HG03103 (cell line): ENCODE results near the gene GPBP1L1.
"Not testable (repeated sequence)": the region's sequence is repeated elsewhere in the genome, so short reads cannot be mapped to it uniquely, and the experiment has no call there.

Source experiments
- ATAC-seq: cut with Tn5 transposase; IDR thresholded peaks from one replicate; pipeline ENCODE4 v1.9.1; 2021; ENCODE audit warnings: low read depth; ENCODE audit not compliant: unreplicated experiment

Gene GPBP1L1, protein sequence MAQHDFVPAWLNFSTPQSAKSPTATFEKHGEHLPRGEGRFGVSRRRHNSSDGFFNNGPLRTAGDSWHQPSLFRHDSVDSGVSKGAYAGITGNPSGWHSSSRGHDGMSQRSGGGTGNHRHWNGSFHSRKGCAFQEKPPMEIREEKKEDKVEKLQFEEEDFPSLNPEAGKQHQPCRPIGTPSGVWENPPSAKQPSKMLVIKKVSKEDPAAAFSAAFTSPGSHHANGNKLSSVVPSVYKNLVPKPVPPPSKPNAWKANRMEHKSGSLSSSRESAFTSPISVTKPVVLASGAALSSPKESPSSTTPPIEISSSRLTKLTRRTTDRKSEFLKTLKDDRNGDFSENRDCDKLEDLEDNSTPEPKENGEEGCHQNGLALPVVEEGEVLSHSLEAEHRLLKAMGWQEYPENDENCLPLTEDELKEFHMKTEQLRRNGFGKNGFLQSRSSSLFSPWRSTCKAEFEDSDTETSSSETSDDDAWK

DNA sequence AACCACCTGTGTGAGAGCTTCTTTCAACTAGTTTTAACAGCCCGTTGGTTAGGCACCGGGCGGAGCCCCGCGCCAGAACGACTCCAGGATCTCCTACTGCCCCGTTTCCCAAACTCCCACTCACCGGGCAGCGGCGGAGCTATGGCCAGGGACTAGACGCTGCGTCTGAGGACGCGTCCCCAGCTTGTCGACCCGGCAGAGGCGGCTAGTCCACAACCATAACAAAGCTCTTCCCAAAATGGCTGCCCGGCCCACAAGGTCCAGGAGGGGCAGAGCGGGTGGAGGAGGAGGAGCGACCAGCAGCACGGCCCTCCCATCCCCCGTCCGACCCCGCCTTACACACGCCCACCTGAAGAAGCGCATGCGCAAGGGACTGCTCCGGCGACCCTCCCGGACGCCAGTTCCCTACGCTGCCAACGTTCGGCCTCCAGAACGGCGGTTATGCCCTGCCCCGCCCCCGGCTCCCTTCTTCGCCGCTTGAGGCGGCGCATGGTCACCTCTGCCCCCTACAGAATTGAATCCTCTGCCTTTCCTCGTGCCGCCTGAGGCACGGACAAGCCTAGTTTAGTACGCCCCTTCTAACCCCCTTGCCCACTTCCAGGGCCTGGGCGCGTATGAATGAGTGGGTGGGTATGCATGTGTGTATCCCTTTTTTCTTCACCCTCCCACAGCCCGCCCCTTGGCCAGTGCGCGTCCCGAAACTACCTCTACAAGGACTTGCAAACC is at the start of gene GPBP1L1:
GPBP1L1 (minus strand) TSS at position 246 of the 726 bp plus-strand sequence. CDS start 27,446 bp downstream, outside the sequence.
- peak; percentile 51 for ATAC-seq

DNA sequence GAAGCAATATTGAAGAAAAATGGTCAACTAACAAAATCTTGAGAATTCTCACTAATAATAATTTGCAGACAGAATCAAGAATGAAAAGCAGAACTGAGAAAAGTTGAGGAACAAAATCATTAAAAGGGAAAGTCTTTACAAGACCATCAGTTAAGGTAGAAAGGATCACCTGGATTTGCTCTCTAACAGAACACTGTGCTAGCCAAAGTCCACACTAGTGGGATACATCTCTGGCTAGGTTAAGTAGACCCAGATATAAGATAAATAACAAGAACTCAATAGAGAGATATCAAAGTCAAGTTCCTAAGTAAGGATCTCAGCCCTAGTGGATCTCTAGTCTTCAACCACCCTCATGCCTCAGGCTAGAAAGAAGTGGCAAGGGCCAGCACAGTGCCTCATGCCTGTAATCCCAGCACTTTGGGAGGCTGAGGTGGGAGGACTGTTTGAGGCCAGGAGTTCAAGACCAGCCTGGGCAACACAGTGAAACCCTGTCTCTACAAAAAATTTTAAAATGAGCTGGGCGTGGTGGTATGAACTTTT is 44.5 kb upstream of the GPBP1L1 start:
- ATAC-seq = no peak

DNA sequence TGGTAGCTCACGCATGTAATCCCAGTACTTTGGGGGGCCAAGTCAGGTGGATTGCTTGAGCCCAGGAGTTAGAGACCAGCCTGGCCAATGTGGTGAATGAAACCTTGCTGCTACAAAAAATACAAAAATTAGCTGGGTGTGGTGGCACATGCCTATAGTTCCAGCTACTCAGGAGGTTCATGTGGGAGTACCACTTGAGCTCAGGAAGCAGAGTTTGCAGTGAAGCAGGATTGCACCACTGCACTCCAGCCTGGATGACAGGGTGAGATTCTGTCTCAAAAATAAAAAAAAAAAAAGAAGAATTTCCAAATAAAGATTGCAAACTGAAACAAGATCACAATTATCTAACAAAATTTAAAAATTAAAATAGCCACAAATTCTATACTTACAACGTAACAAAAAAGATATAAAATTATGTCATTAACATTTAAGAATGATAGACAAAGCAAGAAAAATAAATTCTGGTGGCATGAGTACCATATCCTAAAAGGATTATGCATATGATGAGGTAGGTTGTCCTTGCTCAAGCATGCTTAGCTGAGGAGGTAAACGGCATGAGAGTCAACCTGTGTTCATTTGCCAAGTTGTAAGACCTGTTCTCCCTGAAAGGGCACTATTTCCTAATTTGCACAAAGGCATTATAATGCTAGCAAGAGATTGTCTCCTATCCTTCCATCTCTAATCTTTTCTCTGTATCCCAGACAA is 43.9 kb upstream of the GPBP1L1 start:
- ATAC-seq = no peak

DNA sequence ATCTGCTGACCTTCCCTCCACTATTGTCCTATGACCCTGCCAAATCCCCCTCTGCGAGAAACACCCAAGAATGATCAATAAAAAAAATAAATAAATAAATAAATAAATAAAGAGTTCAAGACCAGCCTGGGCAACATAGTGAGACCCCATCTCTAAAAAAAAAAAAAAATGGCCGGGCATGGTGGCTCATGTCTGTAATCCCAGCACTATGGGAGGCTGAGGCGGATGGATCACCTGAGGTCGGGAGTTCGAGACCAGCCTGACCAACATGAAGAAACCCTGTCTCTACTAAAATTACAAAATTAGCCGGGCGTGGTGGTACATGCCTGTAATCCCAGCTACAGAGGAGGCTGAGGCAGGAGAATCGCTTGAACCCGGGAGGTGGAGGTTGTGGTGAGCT is 39.7 kb upstream of the GPBP1L1 start:
- ATAC-seq = not testable (repeated sequence)

DNA sequence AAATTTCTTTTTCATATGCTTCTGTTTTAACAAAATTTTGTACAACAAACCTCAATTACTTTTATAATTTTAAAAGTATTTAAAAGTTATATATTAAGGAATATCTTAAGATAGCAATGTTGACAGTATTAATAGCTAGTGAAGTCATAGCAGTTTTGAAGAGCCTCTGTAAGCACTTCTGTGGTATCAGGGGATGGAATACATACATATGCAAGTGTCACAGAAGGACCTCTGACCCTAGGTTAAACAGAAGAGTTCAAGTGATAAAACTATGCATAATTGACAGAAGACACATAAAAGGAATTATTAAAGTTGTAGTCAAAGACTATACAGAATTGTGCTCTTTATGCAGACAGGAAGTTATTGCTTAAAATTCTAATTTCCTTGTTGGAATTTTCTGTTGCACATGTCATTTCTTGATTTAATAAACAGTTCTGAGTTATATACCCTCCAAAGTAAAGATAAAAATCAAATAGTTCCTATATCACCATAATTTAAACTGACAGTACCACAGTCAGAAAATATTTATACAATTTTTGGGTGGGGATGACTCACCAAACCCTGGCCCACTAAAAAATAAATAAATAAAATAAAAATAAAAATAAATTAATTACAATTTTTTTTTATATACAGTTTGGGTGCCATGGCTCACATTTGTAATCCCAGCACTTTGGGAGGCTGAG is 37.1 kb upstream of the GPBP1L1 start:
- ATAC-seq = no peak

DNA sequence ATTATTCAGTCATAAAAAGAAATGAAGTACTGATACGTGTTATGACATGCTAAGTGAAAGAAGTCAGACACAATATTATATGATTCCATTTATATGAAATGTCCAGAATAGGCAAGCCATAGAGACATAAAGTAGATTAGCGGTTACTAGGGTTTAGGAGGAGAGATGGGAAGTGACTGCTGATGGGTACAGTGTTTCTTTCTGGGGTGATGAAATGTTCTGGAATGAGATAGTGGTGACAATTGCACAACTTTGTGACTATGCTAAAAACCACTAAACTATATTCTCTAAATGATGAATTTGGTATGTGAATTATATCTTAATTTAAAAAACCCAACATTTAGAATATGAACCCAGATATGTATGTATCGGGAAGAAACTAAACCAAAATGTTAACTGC is 36.5 kb upstream of the GPBP1L1 start:
- ATAC-seq = no peak

DNA sequence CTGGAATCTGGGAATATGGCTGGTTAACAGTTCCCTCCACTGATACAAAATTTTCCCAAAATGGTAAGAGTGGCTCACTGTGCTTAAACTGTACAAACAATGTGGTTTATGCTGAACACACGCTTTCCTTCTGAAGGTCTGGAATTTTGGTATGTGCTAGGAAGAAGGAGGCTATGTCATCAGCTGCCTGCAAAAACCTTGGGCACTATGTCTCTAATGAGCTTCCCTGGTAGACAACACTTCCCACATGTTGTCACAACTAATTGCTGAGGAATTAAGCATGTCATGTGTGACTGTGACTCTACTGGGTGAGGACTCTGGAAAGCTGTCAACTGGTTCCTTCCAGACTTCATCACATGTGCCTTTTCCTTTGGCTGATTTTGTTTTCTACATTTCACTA is 34.9 kb upstream of the GPBP1L1 start:
- no peak for ATAC-seq

DNA sequence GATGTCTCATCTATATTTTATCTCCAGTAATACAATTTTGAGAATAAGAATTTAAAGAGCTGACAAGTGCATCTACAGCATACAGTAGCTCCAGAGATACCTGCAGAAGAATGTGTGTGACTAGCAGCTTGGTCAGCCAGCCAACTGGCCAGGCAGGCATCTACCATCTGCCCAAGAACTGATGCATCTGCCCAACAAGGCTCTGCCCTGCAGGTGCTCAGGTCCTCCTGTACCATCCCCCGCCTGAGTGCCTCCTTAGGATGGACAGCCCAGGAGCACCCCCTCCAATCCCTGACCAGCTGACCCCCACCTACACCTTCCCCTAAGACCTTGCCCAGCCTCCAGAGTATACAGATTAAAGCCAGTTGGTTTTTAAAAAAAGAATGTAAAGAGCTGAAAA is 32.0 kb upstream of the GPBP1L1 start:
- no peak for ATAC-seq

DNA sequence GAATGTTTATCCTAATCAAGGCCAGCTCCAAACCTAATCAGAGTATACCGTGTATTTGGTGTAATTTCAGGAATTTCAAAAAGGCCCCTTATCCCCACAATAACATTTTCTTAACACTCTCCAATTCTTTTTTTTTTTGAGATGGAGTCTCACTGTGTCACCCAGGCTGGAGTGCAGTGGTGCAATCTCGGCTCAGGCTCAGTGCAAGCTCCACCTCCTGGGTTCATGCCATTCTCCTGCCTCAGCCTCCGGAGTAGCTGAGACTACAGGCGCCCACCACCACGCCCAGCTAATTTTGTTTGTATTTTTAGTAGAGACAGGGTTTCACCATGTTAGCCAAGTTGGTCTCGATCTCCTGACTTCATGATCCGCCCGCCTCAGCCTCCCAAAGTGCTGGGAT is 31.1 kb upstream of the GPBP1L1 start:
- ATAC-seq = not testable (repeated sequence)

DNA sequence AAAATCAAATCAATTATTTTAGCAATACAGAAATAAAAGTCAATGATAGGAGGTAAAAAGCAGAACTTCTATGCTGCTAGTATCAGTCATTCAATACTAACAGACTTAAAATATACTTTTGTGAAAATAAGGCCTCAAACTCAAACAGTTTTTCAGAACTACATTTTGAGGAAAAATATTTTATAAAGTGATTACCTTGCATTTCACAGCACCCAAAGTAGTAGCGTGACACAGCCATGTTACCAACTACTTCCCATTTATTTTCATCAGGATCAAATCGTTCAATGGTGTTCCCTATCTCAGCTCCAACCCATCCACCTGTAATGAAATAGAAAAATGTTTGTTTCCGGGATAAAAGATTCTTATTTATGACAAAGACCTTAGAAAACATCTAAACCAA is 30.4 kb upstream of the GPBP1L1 start:
- no peak for ATAC-seq

DNA sequence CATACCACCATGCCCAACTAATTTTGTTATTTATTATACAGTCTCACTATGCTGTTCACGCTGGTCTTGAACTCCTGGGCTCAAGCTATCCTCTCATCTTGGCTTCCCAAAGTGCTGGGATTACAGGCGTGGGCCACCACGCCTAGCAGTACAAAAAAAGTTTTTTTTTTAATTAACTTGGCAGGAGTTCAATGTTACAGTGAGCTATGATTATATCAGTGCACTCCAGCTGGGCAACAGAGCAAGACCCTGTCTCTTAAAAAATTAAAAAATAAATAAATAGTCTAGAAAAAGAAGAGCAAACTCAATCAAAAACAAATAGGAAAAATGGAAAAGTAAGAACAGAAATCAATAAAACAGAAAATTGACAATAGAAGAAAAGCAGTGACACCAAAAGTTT is 27.4 kb upstream of the GPBP1L1 start:
- ATAC-seq = no peak

DNA sequence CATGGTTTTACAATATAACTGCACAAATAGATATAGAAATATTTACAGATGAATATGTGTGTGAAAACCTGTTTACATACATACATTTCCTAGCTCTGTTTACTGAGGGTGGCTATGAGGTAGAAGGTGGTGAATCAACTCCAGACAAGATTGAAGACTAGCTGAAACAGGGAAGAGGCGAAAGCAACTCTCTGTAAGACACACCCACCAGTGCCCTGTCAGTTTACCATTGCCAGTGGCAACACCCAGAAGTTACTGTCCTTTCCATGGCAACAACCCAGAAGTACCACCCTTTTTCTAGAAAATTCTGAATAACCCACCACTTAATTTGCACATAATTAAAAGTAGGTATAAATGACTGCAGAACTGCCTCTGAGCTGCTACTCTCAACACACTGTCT is 18.3 kb upstream of the GPBP1L1 start:
- ATAC-seq = no peak

DNA sequence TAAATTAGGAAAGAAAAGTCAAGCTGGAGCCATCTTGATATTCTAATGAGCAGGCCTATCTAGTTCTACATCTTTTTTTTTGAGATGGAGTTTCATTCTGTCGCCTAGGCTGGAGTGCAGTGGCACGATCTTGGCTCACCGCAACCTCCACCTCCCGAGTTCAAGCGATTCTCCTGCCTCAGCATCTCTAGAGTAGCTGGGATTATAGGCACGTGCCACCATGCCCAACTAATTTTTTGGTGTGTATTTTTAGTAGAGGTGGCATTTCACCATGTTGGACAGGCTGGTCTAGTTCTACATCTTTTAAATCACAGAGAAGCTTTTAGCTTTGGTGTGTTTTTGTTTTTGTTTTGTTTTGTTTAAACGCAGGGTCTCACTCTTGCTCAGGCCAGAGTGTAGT is 8.5 kb upstream of the GPBP1L1 start:
- no peak for ATAC-seq

DNA sequence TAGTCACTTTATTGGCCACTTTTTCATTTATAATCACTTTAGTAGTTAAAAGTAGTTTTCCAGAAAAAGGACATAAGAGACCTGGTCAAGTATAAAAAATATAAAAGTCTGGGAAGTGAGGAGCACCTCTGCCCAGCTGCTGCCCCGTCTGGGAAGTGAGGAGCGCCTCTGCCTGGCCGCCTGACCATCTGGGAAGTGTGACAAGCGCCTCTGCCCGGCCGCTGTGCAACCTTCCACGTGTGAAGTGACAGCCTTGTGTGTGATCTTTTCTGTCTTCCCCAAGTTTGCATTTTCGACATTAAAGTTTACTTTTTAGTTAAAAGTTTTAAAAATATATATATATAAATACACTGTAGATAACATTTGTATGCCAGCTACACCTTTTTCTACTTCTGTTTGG is 7.5 kb upstream of the GPBP1L1 start:
- not testable (repeated sequence) for ATAC-seq

DNA sequence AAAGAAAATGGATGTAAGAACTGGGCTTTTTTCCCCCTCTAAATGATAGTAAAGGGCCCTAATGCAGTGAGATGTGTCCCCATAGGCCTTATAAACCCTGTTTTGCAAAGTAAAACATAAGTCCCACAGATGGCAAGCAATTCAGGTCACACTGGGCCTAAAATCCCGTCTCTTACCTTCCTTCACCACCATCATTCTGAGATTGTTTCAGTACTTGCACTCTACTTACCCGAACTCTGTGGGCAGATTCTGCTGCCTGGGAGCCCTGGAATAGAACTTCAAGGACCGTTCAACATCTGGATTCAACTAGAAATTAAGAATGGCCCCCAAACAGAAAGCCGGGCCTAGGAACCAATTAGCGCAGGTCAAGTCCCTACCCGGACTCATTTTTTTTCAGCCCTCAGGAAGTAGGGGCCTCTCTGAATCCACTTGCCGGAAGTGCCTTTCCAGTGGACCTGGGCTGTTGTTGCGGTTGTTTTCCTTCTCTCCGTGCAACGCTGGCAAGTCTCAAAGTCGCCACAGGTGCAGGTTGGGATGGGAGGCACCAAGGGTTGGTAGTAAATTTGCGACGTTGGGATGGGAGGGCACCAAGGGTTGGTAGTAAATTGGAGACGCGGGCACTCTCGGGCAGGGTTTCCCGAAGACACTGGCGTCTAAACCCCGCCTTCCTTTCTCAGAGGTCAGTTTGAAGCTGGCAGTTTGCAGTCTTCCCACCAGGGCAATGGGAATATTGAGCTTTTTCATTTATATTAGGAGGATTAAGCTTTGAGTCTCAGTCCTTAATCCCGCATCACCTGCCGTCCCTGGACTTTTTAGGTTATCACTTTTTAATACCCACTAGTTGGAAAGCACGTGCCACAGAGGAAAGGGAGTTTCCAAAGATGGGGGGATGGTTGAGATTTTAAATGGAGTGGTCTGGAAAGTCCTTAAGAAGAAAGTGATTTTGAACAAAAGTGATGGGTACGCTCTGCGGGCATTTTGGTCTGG is 1.7 kb upstream of the GPBP1L1 start, which contains the start of gene TMEM69:
TMEM69 (plus strand) TSS at position 428 of the 987 bp plus-strand sequence. CDS start 2,888 bp downstream, outside the sequence.
- ATAC-seq = no peak

DNA sequence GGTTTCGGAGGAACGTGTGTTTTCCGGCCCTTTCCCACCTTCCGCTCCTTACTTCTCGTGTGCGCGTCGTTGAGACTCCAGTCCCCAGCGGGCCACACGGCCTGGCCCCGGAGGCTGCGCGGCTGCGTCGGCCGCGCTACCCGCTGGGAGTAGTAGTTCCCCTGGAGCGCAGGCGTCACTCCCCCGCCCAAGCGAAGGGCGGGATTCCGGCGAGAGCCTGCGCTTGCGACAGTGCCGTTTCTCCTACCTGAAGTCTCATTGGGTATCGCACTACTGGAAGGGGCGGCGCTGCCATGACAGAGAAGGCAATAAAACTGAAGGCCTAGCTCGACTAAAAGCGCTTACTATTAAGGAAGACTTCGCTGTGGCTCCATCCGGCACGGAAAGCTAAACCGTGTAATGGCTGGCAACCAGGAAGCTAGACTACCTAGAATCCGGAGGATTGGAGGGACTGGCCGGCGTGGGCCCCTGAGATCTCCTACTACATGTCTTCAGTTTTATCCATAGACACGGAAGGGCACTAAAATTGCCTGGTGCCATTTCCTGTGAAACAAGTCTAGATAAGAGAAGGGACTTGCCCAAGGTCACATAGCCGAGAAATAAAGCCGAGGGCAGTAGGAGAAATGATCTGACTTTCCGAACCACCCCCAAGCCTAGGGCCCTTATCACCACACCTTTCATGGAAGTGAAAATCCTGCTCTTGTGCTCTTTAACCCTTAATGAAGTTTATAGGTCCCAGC is 851 bp upstream of the GPBP1L1 start:
- ATAC-seq = peak; percentile 75

DNA sequence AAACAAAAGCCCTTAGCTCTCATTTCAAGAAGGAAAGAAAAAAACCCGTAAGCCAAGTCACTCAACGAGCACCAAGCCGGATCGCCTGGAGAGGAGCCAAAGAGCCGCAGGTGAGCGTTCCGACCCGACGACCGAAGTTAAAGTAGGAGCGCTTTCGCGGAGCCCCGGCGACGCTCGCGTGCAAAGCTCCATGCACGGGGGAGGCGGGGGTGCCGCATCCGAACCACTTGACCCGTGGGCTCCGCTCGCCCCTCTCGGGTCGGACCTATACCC is 382 bp downstream of the GPBP1L1 start:
- ATAC-seq = no peak

DNA sequence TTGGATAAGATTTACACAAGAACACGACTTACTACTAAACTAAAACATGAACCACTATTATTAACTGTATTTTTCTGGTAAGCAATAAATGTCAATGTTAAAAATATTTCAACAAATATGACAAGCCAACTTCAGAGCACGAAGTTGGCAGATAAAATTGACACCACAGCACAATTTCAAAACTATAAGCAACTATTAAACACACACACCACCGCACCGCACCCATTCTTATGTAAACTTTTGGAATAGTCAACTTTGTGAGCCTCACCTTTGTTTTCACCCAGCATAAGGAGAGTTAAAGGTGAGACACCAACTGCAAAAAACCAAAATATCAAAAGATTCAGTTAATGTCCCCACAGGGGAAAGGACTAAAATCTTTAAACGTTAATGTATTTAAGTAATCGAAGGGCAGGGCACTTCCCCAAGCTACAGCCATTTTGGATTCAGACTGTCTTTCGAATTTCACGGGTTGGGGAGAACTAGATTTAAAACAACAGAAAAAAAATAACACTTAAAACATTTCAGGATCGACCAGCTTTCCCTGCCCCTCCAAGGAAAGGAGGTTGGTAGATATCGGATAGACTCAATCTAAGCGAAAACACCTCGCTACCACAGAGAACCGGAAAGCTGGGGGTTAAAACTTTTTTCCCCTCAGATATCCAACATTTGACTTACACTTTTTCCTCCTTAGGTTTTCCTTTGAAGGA is 872 bp downstream of the GPBP1L1 start:
- ATAC-seq = no peak
